Astrocyte (in vitro differentiated cells and primary cell): ENCODE results near the gene PHF12.

Source experiments
- EZH2 ChIP-seq: IDR thresholded peaks from 2 replicates; pipeline ENCODE4 v1.6.1; 2012; ENCODE audit warnings: mild to moderate bottlenecking, low read length, inconsistent platforms; ENCODE audit not compliant: insufficient read depth
- TF ChIP-seq, protein P1 (sequence below): IDR thresholded peaks from 2 replicates; pipeline ENCODE4 v1.5.1; 2011; ENCODE audit warnings: low read depth, mild to moderate bottlenecking, inconsistent platforms, low read length, moderate library complexity; ENCODE audit not compliant: insufficient read depth

DNA sequence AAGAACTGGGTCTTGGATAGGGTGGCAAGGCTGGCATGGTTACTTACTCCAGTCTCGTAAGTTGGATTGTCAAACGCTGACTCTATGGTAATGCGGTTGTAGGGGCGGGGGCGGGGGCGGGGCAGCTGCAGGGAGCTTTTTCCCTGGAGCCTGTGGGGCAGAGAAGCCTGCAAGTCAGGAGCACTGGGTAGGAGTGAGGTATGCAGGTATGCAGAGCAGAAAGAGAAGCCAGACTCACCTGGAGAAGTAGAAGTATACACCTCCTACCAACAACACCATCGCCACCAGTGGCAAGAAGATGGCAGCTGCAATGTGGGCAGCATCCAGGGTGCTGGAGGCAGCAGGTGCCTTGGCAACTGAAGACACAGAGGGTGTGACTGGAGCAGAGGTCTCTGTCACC lies 4.8 kb upstream of the PHF12 start:
- TF ChIP-seq, protein P1, sequence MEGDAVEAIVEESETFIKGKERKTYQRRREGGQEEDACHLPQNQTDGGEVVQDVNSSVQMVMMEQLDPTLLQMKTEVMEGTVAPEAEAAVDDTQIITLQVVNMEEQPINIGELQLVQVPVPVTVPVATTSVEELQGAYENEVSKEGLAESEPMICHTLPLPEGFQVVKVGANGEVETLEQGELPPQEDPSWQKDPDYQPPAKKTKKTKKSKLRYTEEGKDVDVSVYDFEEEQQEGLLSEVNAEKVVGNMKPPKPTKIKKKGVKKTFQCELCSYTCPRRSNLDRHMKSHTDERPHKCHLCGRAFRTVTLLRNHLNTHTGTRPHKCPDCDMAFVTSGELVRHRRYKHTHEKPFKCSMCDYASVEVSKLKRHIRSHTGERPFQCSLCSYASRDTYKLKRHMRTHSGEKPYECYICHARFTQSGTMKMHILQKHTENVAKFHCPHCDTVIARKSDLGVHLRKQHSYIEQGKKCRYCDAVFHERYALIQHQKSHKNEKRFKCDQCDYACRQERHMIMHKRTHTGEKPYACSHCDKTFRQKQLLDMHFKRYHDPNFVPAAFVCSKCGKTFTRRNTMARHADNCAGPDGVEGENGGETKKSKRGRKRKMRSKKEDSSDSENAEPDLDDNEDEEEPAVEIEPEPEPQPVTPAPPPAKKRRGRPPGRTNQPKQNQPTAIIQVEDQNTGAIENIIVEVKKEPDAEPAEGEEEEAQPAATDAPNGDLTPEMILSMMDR = no peak
- no peak for TF ChIP-seq EZH2
